Transverse colon (tissue), 4 donors: ENCODE results near the gene OR2AK2. TPM values are rescaled to one million over a fixed set of nuclear protein-coding genes. Genes with fewer than 3 reads are reported as not detected.

Experiments used
- DNase-seq: peaks from one replicate; pipeline ENCODE4 v3.0.0-alpha.2; 2019
- H3K27ac ChIP-seq, 4 donors: fragments of 200-600 bp; sonication (generic); 2 replicates each; pipeline ENCODE4 v1.5.1; 2016 to 2018; ENCODE audit warnings: inconsistent platforms in 4 of 4
- H3K27me3 ChIP-seq: fragments of 200-600 bp; sonication (generic); 2 replicates; pipeline ENCODE4 v1.5.1; 2017; ENCODE audit warnings: inconsistent platforms
- H3K36me3 ChIP-seq, 4 donors: fragments of 200-600 bp; sonication (generic); 2 replicates each; pipeline ENCODE4 v1.5.1; 2017 to 2019; ENCODE audit warnings: inconsistent platforms in 4 of 4
- H3K4me1 ChIP-seq, 4 donors: fragments of 200-600 bp; sonication (generic); 2 replicates each; pipeline ENCODE4 v1.5.1; 2017 to 2020; ENCODE audit warnings: inconsistent platforms in 4 of 4
- H3K4me3 ChIP-seq, 4 donors: fragments of 200-600 bp; sonication (generic); 1 replicate in 1 of 4; 2 replicates in 3 of 4; pipeline versions ENCODE4 v1.5.1 to v1.6.1; 2017 to 2019; ENCODE audit warnings: inconsistent platforms in 4 of 4
- H3K9me3 ChIP-seq, 2 donors: fragments of 200-600 bp; sonication (generic); 2 replicates each; pipeline ENCODE4 v1.5.1; 2017 to 2019; ENCODE audit warnings: inconsistent platforms in 2 of 2
- CTCF ChIP-seq, 5 experiments: fragments of 200-600 bp in 3 of 5; fragments of 450-650 bp in 2 of 5; sonication (generic) in 3 of 5; IDR thresholded peaks; 1 replicate in 2 of 5; 2 replicates in 3 of 5; pipeline ENCODE4 v1.5.1; 2016 to 2017; ENCODE audit warnings: antibody characterized with exemption in 5 of 5, inconsistent platforms in 3 of 5, mild to moderate bottlenecking in 2 of 5, moderate library complexity in 1 of 5
- EP300 ChIP-seq: sonication (generic); formaldehyde crosslinking; IDR thresholded peaks from one replicate; pipeline ENCODE4 v1.6.1; 2017; ENCODE audit warnings: antibody characterized with exemption, low read depth
- POLR2A ChIP-seq: fragments of 450-650 bp; IDR thresholded peaks from one replicate; pipeline ENCODE4 v1.6.1; 2016; ENCODE audit warnings: antibody characterized with exemption, mild to moderate bottlenecking, moderate library complexity
- POLR2AphosphoS5 ChIP-seq, 3 donors: sonication (generic); formaldehyde crosslinking; IDR thresholded peaks; one replicate each; pipeline ENCODE4 v1.6.1; 2016; ENCODE audit warnings: antibody characterized with exemption in 3 of 3
- WGBS, 2 donors: methylation state at CpG; one replicate each; pipeline ENCODE4 v1.1.5; 2018; ENCODE audit warnings: low coverage in 1 of 2; 5-methylcytosine and 5-hydroxymethylcytosine counted together
- in situ Hi-C, 4 donors: fragments of 200-750 bp; cut with MboI; loops; one replicate each; pipeline versions ENCODE4 v1.15.0 to v1.15.1; 2017; ENCODE audit warnings: low sequenced_read_pairs in 3 of 4, low pct_ligation_motif_present in 1 of 4, low pct_unique_long_range_greater_than_20kb in 1 of 4
- intact Hi-C: fragments of 100-400 bp; cut with DNase I; formaldehyde crosslinking; loops from one replicate; pipeline ENCODE4 v1.15.1; 2023; ENCODE audit warnings: low total_unique reads
- total RNA-seq, 4 donors: library from RNA; depleted of rRNA; stranded (reverse); fragments of >200 nt; gene quantifications; one replicate each; pipeline ENCODE4 v1.1.0, GENCODE V29; 2016

Gene OR2AK2
- total RNA-seq, 4 donors from 2014 or later = not detected

- no peaks in the 10 kb centered on the region for H3K36me3 ChIP-seq
- H3K4me3 ChIP-seq = no peak overlapping the region
- H3K27ac ChIP-seq = no peak overlapping the region
- intact Hi-C loops (no loop called here), in situ Hi-C loops (no loop called here)
- no peak for TF ChIP-seq POLR2AphosphoS5 (IDR thresholded peaks at IDR 0.05)
- TF ChIP-seq CTCF (IDR thresholded peaks at IDR 0.05) = no peak
- no peak for TF ChIP-seq POLR2A
- no peak for TF ChIP-seq EP300
- H3K4me1 ChIP-seq = no peaks in the 10 kb centered on the region
- H3K9me3 ChIP-seq = no peaks in the 10 kb centered on the region
- no peaks in the 10 kb centered on the region for H3K27me3 ChIP-seq
- DNase-seq = no peak
- WGBS, 2 donors = 57 to 58% methylated on average over 5 of the region's 5 CpGs
These were observed 1.6 kb downstream of the OR2AK2 start for GRCh38 chr1:247966532-247967204.

GRCh38 chr1:247992986-247993385 lies 28.0 kb downstream of the OR2AK2 start:
- 37 to 57% methylated on average over 2 of the region's 2 CpGs for WGBS, 2 donors
- H3K4me3 ChIP-seq = no peak overlapping the region
- intact Hi-C loops (no loop called here), in situ Hi-C loops (no loop called here)
- H3K27me3 ChIP-seq = no peaks in the 10 kb centered on the region
- H3K36me3 ChIP-seq = no peaks in the 10 kb centered on the region
- TF ChIP-seq EP300 (no peak), POLR2AphosphoS5 (IDR thresholded peaks at IDR 0.05) (no peak), CTCF (IDR thresholded peaks at IDR 0.05) (no peak), POLR2A (no peak)
- H3K4me1 ChIP-seq = no peaks in the 10 kb centered on the region
- H3K9me3 ChIP-seq = peaks cover 0 to 5% of the 10 kb centered on the region in 2 donors
- DNase-seq = no peak
- no peak overlapping the region for H3K27ac ChIP-seq

- in situ Hi-C loops (no loop called here), intact Hi-C loops (no loop called here)
- Histone ChIP-seq H3K27me3 (no peaks in the 10 kb centered on the region), H3K4me3 (no peak overlapping the region), H3K27ac (no peak overlapping the region), H3K36me3 (no peaks in the 10 kb centered on the region), H3K4me1 (no peaks in the 10 kb centered on the region), H3K9me3 (peaks cover 0 to 5% of the 10 kb centered on the region in 2 donors)
- no peak for DNase-seq
- WGBS, 2 donors = 46 to 48% methylated on average over 2 of the region's 2 CpGs
- TF ChIP-seq EP300 (no peak), POLR2AphosphoS5 (IDR thresholded peaks at IDR 0.05) (no peak), POLR2A (no peak)
These were observed 33.8 kb downstream of the OR2AK2 start for GRCh38 chr1:247998811-247999210.

GRCh38 chr1:248000169-248000568 lies 35.1 kb downstream of the OR2AK2 start:
- TF ChIP-seq POLR2AphosphoS5 (IDR thresholded peaks at IDR 0.05) (no peak), CTCF (IDR thresholded peaks at IDR 0.05) (no peak), POLR2A (no peak), EP300 (no peak)
- no peak for DNase-seq

More at GRCh38 chr1:248000169-248000568, 35.1 kb downstream of the OR2AK2 start:
- Histone ChIP-seq H3K27me3 (no peaks in the 10 kb centered on the region), H3K4me3 (no peak overlapping the region), H3K36me3 (no peaks in the 10 kb centered on the region), H3K27ac (no peak overlapping the region), H3K4me1 (no peaks in the 10 kb centered on the region), H3K9me3 (peaks cover 0 to 5% of the 10 kb centered on the region in 2 donors)
- intact Hi-C loops = no loop called here
- WGBS, 2 donors = 80 to 100% methylated on average over 1 of the region's 1 CpG
- in situ Hi-C loops = no loop called here
